ENCODE measurements around the gene TENT5C. TPM values are rescaled to one million over a fixed set of nuclear protein-coding genes. Genes with fewer than 3 reads are reported as not detected.

The TENT5C gene
- total and polyA plus RNA-seq, 2 of the 13 experiments (the other 11 are each of a cell fraction or from before 2014, with no cell fraction given): 0.02 to 0.38 TPM

DNA sequence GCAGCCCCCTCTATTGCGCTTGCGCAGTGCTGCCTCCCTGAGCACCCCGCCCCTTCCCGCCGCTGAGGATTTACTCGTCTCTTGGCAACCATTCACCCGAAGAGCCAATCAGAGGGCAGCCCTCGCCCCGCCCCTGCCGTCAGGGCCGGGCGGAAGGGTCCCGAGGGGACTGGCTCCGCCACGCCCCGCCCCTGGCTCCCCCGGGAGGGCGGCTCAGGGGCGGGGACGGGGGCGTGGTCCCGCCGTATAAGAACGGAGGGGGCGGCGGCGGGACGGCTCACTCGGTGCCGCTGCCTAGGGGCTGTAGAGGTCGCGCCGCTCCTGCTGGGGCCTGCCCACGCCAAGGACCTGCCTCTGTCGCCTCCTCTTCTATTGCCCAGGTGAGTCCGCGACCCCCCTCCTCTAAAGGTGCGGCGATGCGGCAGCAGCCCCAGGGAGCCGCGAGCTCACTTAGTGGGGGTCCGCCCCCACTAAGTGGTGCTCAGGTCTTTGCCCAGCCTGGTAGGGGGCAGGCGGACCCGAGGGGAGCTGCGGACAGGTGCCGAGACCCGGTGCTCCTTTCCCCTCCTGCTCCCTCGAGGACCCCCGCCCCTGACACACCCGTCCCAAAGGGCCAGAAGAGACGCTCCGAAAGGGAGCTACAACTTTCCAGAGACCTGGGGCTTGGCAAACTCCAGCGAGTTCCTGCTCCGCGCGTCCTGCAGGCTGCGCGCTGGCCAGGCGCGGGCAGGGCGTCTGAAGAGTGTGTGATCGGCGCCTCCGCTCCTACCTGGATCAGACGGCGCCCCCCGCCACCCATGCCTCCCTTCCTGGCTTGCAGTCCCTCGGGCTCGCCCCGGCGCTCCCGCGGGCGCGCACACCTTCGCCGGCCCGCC, at the start of gene TENT5C (continued):
- TF ChIP-seq ZNF710 (CRISPR knock-in tag; IDR thresholded peaks at IDR 0.05; ENCODE audit: borderline replicate concordance) (no peak), ELF3 (CRISPR knock-in tag; IDR thresholded peaks at IDR 0.05) (peak; percentile 17; the same call in 1 of the 2 replicates), CREM (IDR thresholded peaks at IDR 0.05) (0 out of 2 replicates have a peak, but pooled peaks have one; percentile 16), CREM (CRISPR knock-in tag; IDR thresholded peaks at IDR 0.05) (no peak), NR2F6 (IDR thresholded peaks at IDR 0.05) (no peak), NR2F6 (CRISPR knock-in tag; IDR thresholded peaks at IDR 0.05) (no peak), TBX3 (IDR thresholded peaks at IDR 0.05; ENCODE audit: borderline replicate concordance) (no peak)
- TF ChIP-seq, protein P1, sequence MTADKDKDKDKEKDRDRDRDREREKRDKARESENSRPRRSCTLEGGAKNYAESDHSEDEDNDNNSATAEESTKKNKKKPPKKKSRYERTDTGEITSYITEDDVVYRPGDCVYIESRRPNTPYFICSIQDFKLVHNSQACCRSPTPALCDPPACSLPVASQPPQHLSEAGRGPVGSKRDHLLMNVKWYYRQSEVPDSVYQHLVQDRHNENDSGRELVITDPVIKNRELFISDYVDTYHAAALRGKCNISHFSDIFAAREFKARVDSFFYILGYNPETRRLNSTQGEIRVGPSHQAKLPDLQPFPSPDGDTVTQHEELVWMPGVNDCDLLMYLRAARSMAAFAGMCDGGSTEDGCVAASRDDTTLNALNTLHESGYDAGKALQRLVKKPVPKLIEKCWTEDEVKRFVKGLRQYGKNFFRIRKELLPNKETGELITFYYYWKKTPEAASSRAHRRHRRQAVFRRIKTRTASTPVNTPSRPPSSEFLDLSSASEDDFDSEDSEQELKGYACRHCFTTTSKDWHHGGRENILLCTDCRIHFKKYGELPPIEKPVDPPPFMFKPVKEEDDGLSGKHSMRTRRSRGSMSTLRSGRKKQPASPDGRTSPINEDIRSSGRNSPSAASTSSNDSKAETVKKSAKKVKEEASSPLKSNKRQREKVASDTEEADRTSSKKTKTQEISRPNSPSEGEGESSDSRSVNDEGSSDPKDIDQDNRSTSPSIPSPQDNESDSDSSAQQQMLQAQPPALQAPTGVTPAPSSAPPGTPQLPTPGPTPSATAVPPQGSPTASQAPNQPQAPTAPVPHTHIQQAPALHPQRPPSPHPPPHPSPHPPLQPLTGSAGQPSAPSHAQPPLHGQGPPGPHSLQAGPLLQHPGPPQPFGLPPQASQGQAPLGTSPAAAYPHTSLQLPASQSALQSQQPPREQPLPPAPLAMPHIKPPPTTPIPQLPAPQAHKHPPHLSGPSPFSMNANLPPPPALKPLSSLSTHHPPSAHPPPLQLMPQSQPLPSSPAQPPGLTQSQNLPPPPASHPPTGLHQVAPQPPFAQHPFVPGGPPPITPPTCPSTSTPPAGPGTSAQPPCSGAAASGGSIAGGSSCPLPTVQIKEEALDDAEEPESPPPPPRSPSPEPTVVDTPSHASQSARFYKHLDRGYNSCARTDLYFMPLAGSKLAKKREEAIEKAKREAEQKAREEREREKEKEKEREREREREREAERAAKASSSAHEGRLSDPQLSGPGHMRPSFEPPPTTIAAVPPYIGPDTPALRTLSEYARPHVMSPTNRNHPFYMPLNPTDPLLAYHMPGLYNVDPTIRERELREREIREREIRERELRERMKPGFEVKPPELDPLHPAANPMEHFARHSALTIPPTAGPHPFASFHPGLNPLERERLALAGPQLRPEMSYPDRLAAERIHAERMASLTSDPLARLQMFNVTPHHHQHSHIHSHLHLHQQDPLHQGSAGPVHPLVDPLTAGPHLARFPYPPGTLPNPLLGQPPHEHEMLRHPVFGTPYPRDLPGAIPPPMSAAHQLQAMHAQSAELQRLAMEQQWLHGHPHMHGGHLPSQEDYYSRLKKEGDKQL (CRISPR knock-in tag; IDR thresholded peaks at IDR 0.05; ENCODE audit: low read depth): no peak

Data from HepG2 (cell line).